ENCODE measurements around the gene IMPA2. TPM values are rescaled to one million over a fixed set of nuclear protein-coding genes. Genes with fewer than 3 reads are reported as not detected.
A peak's percentile ranks its signal among the peaks of the same experiment; 100 is the strongest.

IMPA2 gene
- total RNA-seq, 4 donors from 2014 or later, result 121 to 235 (median 164) TPM

DNA sequence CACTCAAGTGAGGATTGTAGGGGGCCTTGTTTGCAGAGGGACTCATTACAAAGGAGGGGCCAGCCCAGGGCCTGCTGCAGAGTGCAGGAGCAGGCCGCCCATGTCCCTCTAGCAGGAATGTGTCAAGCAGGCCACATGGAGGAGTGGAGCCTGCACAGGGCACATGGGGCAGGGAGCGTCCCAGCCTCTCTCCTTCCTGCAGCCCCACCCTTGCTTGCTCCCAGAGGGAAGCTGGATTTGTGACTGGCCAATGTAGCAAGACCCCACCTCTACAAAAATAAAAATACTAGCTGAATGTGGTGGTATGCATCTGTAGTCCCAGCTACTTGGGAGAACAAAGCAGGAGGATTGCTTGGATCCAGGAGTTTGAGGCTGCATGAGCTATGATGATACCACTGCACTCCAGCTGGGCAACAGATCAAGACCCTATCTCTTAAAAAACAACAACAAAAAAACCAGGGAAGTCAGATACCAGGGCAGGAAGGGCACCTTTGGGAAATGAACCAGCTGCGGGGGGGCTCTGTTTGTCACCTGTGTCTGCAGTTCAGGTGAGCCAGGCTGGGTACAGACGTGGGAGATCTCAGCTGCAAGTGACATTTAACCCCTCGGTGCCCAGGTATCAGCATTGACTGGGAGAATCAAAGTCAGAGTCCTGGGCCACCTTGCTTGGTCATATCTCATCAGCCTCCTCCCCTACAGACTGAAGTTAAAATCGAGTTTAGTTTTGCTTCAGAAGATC lies 27.7 kb downstream of the IMPA2 start:
- 44 to 58% methylated on average over 4 to 5 of the region's 6 CpGs for WGBS, 2 donors
- Histone ChIP-seq H3K9me3 (no peaks in the 10 kb centered on the region), H3K27me3 (no peaks in the 10 kb centered on the region), H3K36me3 (peaks cover 0 to 93% (median 23%) of the 10 kb centered on the region in 3 donors), H3K4me3 (no peak overlapping the region), H3K27ac (peak overlapping the region; percentile 7 to 89 (median 82)), H3K4me1 (peaks cover 16 to 88% (median 65%) of the 10 kb centered on the region in 3 donors)
- TF ChIP-seq, protein P1, sequence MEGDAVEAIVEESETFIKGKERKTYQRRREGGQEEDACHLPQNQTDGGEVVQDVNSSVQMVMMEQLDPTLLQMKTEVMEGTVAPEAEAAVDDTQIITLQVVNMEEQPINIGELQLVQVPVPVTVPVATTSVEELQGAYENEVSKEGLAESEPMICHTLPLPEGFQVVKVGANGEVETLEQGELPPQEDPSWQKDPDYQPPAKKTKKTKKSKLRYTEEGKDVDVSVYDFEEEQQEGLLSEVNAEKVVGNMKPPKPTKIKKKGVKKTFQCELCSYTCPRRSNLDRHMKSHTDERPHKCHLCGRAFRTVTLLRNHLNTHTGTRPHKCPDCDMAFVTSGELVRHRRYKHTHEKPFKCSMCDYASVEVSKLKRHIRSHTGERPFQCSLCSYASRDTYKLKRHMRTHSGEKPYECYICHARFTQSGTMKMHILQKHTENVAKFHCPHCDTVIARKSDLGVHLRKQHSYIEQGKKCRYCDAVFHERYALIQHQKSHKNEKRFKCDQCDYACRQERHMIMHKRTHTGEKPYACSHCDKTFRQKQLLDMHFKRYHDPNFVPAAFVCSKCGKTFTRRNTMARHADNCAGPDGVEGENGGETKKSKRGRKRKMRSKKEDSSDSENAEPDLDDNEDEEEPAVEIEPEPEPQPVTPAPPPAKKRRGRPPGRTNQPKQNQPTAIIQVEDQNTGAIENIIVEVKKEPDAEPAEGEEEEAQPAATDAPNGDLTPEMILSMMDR (IDR thresholded peaks at IDR 0.05), result no peak
- no peak for TF ChIP-seq POLR2A (IDR thresholded peaks at IDR 0.05)
- intact Hi-C loops (cut with DNase I), result no loop called here
- no peak for DNase-seq

DNA sequence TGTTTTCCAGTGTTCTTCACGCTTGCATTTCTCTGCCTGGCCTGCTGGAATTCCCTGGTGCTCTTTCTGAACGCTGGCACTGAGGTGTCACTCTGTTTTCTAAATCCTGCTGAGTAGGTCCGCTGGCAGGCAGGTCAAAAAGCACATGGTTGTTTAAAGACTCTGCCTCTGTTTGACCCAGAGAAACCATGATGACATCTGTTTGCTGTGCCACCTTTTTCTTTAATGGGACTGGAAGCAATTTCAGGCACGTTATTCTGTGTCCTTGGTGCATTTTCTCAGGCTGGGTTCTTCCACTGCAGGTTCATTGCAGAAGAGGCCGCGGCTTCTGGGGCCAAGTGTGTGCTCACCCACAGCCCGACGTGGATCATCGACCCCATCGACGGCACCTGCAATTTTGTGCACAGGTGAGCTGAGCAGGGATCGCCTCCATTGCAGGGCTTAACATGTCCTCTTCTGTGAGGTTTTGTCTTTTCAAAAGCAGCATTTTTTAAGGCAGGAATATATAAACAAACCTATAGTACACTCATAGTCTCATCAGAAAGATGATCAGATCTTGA lies 28.4 kb downstream of the IMPA2 start:
- no peak for DNase-seq
- no peak overlapping the region for H3K4me3 ChIP-seq
- no peaks in the 10 kb centered on the region for H3K9me3 ChIP-seq
- peaks cover 19 to 88% (median 71%) of the 10 kb centered on the region in 3 donors for H3K4me1 ChIP-seq
- no peaks in the 10 kb centered on the region for H3K27me3 ChIP-seq
- peaks cover 0 to 94% (median 23%) of the 10 kb centered on the region in 3 donors for H3K36me3 ChIP-seq
- intact Hi-C loops (cut with DNase I), result no loop called here
- no peak for TF ChIP-seq POLR2A (IDR thresholded peaks at IDR 0.05)
- TF ChIP-seq, protein P1 (IDR thresholded peaks at IDR 0.05), result no peak
- H3K27ac ChIP-seq, result peak overlapping the region; percentile 7 to 89 (median 82)
- WGBS, 2 donors, result 53 to 59% methylated on average over 4 of the region's 12 CpGs

DNA sequence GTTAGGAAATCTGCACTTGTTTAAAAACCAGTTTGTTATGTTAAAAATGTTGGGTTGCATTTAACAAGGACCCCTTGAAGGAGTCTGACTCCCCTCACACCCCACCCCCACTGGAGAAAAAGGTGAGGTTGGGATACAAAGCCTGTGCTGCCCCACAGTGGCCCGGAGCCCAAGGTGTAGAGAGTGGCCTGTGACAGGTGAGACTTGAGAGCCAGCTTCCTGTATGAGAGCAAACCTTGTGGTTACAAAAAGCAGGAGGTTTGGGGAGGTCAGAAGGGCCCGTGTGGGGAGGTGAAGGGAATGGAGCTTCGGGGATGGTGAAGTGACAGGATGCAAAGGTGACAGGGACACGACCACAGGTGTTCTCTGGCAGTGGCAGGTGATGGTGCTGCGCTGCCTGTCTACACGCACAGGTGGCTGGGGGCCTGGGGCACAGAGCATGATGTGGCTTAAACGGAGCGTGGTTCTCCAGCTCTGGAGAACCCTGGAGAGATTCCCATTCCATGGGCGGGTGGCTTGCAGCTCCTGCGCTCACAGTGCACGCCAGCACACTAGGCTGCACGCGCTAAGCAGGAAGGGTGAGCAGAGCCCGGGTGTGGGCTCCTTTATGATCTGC lies 29.0 kb downstream of the IMPA2 start:
- 39 to 76% methylated on average over 12 to 14 of the region's 14 CpGs for WGBS, 2 donors
- H3K27me3 ChIP-seq, result no peaks in the 10 kb centered on the region
- H3K9me3 ChIP-seq, result no peaks in the 10 kb centered on the region
- H3K4me1 ChIP-seq, result peaks cover 24 to 88% (median 75%) of the 10 kb centered on the region in 3 donors
- H3K27ac ChIP-seq, result peak overlapping the region; percentile 82 to 90 (median 86)
- no peak overlapping the region for H3K4me3 ChIP-seq
- TF ChIP-seq, protein P1 (IDR thresholded peaks at IDR 0.05), result peak in 3 of 6 experiments; percentile 11 to 41 (median 17)
- TF ChIP-seq POLR2A (IDR thresholded peaks at IDR 0.05), result no peak
- intact Hi-C loops (cut with DNase I), result no loop called here
- DNase-seq, result no peak
- H3K36me3 ChIP-seq, result peaks cover 0 to 94% (median 23%) of the 10 kb centered on the region in 3 donors

DNA sequence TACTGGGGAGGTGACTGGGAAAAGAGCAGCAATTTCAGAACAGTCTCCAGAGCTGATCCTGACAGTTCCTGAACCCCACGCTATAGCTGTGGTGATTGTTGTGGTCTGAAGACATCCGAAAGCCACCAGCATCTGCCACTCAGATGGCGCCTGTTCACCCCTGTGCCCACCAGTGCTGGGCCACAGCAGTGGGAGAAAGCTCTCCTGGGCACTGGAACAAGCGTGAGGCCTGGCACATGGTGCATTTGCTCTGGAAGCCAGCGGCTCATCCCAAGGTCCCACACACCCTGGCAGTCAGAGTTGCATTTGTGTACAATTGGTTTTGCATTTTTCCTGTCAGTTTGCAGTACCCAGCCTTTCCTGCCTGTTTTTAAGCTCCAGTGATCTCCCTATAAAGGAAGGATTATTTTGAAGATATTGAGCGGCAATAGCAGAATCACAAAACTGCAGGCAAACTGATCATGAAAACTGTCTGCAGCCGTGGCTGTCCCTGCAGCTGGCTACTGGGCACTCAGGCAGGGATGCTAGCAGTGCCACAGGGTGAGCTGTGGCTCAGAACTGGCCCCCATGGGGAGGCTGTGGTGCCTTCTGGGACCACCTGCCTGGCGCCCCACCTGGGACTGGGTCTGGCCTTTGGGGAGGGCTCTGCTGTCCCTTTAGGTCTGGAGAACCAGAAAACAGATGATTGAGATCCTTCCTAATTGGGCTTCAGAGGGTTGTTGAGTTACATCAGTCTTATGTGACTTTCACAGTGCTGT lies 30.1 kb downstream of the IMPA2 start:
- H3K9me3 ChIP-seq, result no peaks in the 10 kb centered on the region
- peaks cover 0 to 90% (median 23%) of the 10 kb centered on the region in 3 donors for H3K36me3 ChIP-seq
- no peak overlapping the region for H3K4me3 ChIP-seq
- 55 to 58% methylated on average over 3 to 8 of the region's 8 CpGs for WGBS, 2 donors
- H3K27me3 ChIP-seq, result no peaks in the 10 kb centered on the region
- TF ChIP-seq, protein P1 (IDR thresholded peaks at IDR 0.05), result no peak
- TF ChIP-seq POLR2A (IDR thresholded peaks at IDR 0.05), result no peak
- DNase-seq, result no peak
- intact Hi-C loops (cut with DNase I), result no loop called here
- H3K27ac ChIP-seq, result peak overlapping the region; percentile 82 to 90 (median 86)
- H3K4me1 ChIP-seq, result peaks cover 32 to 88% (median 77%) of the 10 kb centered on the region in 3 donors
